ENCODE results near the gene PEA15.

The PEA15 gene

DNA sequence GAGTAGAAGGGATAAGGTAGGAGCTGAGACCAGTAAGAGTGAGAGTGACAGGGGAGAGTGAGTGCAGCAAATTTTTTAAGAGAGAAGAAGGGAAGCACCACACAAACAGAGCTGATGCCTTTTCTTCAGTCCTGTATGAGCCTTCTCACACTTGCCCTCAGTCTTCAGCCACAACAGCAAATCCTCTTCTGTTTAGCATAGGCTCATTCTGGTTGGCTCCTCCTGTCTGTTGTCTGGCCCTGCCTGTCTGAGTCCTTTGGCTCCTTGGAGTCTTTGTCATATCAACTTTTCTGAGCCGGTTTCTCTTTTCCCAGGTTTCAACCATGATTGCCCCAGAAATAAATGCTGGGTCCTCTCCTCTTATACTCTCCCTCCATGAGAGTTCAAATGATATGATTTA is 27.5 kb upstream of the PEA15 start:
- no peak overlapping the region for H3K4me3 ChIP-seq
- no peak overlapping the region for H3K27ac ChIP-seq
- TF ChIP-seq, protein P1, sequence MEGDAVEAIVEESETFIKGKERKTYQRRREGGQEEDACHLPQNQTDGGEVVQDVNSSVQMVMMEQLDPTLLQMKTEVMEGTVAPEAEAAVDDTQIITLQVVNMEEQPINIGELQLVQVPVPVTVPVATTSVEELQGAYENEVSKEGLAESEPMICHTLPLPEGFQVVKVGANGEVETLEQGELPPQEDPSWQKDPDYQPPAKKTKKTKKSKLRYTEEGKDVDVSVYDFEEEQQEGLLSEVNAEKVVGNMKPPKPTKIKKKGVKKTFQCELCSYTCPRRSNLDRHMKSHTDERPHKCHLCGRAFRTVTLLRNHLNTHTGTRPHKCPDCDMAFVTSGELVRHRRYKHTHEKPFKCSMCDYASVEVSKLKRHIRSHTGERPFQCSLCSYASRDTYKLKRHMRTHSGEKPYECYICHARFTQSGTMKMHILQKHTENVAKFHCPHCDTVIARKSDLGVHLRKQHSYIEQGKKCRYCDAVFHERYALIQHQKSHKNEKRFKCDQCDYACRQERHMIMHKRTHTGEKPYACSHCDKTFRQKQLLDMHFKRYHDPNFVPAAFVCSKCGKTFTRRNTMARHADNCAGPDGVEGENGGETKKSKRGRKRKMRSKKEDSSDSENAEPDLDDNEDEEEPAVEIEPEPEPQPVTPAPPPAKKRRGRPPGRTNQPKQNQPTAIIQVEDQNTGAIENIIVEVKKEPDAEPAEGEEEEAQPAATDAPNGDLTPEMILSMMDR (IDR thresholded peaks at IDR 0.05): no peak
- DNase-seq (ENCODE audit: low spot score): no peak

DNA sequence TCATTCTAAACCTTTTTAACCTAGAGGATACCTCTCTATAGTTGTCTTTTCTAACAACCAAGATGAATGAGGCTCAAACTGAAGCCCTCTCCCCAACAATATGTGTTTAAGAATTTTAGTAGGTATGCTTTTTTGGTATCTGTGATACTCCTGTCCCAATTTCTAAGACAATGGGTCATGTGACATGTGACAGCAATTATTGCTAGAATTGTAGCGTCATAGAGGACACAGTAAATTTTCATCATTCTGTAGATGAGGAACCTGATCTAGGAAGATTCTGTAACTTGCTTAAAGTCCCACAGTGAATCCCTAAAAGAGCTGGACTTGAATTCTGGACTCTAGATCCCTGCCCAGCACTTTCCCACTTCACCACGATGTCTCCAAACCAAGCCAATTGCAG is 26.5 kb upstream of the PEA15 start:
- TF ChIP-seq, protein P1 (IDR thresholded peaks at IDR 0.05): no peak
- Histone ChIP-seq H3K27ac (no peak overlapping the region), H3K4me3 (no peak overlapping the region)
- DNase-seq (ENCODE audit: low spot score): no peak

DNA sequence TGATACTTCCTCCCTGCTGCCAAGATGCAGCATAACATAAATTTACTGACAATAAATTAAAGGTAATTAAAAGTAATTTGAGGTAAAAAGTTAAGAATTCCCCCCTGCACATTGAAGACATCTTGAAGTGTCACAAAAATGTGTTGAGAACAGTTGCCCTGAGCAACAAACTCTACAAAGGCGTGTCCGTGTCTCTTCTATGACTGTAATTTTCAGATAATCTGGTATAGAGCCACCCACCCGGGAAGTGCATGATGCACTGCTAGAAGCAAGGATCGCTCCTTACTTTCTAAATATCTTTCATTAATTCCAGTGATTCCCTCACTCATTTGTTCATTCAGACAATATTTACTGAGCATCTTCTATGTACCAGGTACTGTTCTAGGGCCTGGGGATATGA is 25.8 kb upstream of the PEA15 start:
- TF ChIP-seq, protein P1 (IDR thresholded peaks at IDR 0.05): no peak
- DNase-seq (ENCODE audit: low spot score): no peak

GRCh38 chr1:160186246-160186645 is 18.9 kb upstream of the PEA15 start:
- TF ChIP-seq, protein P1 (IDR thresholded peaks at IDR 0.05): no peak
- Histone ChIP-seq H3K27ac (no peak overlapping the region), H3K4me3 (no peak overlapping the region)
- DNase-seq (ENCODE audit: low spot score): no peak

More for the DNA sequence above, 25.8 kb upstream of the PEA15 start:
- H3K4me3 ChIP-seq: no peak overlapping the region
- H3K27ac ChIP-seq: no peak overlapping the region

DNA sequence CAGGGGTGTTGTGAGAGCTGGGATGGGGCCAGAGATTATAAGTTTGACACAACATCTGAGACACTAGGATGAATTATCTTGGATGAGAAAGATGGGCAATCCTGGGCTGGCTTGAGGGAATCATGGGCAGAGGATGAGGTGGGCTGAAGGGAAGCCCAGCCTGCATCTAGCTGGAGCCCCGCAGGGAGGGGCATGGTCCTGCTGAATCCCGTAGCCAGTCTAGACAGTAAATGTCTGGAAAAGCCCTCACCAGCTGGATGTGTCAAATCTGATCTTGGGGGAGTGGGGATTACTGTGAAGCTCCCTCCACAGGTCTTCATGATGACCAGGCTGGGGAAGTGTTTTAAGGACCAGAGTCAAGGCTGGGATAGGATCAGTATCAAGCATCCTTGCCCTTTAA is 18.5 kb upstream of the PEA15 start:
- TF ChIP-seq, protein P1 (IDR thresholded peaks at IDR 0.05): no peak
- no peak for DNase-seq (ENCODE audit: low spot score)
- no peak overlapping the region for H3K27ac ChIP-seq
- no peak overlapping the region for H3K4me3 ChIP-seq

DNA sequence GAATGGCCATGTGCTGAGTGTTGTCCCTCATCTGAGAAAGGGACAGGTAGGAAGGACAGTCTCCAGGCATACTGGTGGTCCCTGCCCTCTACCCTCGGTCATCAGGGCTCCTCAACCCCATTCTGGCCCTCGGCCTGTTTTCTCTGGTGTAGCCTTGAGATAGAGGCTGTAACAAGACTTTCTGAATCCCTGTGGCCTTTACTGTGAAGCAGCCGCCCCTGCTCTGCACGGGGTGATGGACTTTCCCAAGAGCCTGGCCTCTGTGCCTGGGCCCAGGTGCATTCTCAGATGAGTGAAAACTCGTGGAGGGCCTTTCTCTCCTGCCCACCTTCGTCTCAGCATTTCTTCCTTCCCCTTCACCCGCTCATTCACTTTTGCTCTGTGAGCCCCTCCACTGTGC is 17.8 kb upstream of the PEA15 start:
- H3K27ac ChIP-seq: no peak overlapping the region
- TF ChIP-seq, protein P1 (IDR thresholded peaks at IDR 0.05): no peak
- no peak overlapping the region for H3K4me3 ChIP-seq
- DNase-seq (ENCODE audit: low spot score): no peak

GRCh38 chr1:160188341-160188740 is 16.8 kb upstream of the PEA15 start:
- DNase-seq (ENCODE audit: low spot score): no peak
- H3K27ac ChIP-seq: no peak overlapping the region
- no peak overlapping the region for H3K4me3 ChIP-seq
- TF ChIP-seq, protein P1 (IDR thresholded peaks at IDR 0.05): no peak

All from coronary artery (tissue), 2 donors.